ENCODE results near the gene KLK3. TPM values are rescaled to one million over a fixed set of nuclear protein-coding genes. Genes with fewer than 3 reads are reported as not detected.
A peak's percentile ranks its signal among the peaks of the same experiment; 100 is the strongest.

The KLK3 gene
- total and polyA plus RNA-seq, 2 of the 8 experiments (the other 6 are each of a cell fraction or from before 2014, with no cell fraction given): 0.08 TPM; not detected in 1

GRCh38 chr19:50820086-50820485 lies 34.6 kb upstream of the KLK3 start (continued):
- no peak for TF ChIP-seq CHD1 (IDR thresholded peaks at IDR 0.05; ENCODE audit: low read depth, low read length)
- TF ChIP-seq, protein P1, sequence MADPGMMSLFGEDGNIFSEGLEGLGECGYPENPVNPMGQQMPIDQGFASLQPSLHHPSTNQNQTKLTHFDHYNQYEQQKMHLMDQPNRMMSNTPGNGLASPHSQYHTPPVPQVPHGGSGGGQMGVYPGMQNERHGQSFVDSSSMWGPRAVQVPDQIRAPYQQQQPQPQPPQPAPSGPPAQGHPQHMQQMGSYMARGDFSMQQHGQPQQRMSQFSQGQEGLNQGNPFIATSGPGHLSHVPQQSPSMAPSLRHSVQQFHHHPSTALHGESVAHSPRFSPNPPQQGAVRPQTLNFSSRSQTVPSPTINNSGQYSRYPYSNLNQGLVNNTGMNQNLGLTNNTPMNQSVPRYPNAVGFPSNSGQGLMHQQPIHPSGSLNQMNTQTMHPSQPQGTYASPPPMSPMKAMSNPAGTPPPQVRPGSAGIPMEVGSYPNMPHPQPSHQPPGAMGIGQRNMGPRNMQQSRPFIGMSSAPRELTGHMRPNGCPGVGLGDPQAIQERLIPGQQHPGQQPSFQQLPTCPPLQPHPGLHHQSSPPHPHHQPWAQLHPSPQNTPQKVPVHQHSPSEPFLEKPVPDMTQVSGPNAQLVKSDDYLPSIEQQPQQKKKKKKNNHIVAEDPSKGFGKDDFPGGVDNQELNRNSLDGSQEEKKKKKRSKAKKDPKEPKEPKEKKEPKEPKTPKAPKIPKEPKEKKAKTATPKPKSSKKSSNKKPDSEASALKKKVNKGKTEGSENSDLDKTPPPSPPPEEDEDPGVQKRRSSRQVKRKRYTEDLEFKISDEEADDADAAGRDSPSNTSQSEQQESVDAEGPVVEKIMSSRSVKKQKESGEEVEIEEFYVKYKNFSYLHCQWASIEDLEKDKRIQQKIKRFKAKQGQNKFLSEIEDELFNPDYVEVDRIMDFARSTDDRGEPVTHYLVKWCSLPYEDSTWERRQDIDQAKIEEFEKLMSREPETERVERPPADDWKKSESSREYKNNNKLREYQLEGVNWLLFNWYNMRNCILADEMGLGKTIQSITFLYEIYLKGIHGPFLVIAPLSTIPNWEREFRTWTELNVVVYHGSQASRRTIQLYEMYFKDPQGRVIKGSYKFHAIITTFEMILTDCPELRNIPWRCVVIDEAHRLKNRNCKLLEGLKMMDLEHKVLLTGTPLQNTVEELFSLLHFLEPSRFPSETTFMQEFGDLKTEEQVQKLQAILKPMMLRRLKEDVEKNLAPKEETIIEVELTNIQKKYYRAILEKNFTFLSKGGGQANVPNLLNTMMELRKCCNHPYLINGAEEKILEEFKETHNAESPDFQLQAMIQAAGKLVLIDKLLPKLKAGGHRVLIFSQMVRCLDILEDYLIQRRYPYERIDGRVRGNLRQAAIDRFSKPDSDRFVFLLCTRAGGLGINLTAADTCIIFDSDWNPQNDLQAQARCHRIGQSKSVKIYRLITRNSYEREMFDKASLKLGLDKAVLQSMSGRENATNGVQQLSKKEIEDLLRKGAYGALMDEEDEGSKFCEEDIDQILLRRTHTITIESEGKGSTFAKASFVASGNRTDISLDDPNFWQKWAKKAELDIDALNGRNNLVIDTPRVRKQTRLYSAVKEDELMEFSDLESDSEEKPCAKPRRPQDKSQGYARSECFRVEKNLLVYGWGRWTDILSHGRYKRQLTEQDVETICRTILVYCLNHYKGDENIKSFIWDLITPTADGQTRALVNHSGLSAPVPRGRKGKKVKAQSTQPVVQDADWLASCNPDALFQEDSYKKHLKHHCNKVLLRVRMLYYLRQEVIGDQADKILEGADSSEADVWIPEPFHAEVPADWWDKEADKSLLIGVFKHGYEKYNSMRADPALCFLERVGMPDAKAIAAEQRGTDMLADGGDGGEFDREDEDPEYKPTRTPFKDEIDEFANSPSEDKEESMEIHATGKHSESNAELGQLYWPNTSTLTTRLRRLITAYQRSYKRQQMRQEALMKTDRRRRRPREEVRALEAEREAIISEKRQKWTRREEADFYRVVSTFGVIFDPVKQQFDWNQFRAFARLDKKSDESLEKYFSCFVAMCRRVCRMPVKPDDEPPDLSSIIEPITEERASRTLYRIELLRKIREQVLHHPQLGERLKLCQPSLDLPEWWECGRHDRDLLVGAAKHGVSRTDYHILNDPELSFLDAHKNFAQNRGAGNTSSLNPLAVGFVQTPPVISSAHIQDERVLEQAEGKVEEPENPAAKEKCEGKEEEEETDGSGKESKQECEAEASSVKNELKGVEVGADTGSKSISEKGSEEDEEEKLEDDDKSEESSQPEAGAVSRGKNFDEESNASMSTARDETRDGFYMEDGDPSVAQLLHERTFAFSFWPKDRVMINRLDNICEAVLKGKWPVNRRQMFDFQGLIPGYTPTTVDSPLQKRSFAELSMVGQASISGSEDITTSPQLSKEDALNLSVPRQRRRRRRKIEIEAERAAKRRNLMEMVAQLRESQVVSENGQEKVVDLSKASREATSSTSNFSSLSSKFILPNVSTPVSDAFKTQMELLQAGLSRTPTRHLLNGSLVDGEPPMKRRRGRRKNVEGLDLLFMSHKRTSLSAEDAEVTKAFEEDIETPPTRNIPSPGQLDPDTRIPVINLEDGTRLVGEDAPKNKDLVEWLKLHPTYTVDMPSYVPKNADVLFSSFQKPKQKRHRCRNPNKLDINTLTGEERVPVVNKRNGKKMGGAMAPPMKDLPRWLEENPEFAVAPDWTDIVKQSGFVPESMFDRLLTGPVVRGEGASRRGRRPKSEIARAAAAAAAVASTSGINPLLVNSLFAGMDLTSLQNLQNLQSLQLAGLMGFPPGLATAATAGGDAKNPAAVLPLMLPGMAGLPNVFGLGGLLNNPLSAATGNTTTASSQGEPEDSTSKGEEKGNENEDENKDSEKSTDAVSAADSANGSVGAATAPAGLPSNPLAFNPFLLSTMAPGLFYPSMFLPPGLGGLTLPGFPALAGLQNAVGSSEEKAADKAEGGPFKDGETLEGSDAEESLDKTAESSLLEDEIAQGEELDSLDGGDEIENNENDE (IDR thresholded peaks at IDR 0.05; ENCODE audit: insufficient replicate concordance, low read length): no peak
- no peak for TF ChIP-seq SP2 (IDR thresholded peaks at IDR 0.05; ENCODE audit: low read length)
- no peak for TF ChIP-seq SIN3A (conservative IDR thresholded peaks at IDR 0.05 in 1 of 2, IDR thresholded peaks at IDR 0.05 in 1 of 2; ENCODE audit: low read depth in 1 of 2, low read length in 2 of 2)
- no peak for TF ChIP-seq SIRT6 (IDR thresholded peaks at IDR 0.05; ENCODE audit: low read length)
- TF ChIP-seq SP1 (IDR thresholded peaks at IDR 0.05; ENCODE audit: low read depth, low read length): no peak
- peak; percentile 23 for TF ChIP-seq EZH2 (IDR thresholded peaks at IDR 0.05; ENCODE audit: low read depth, low read length, severe bottlenecking)
- TF ChIP-seq BACH1 (IDR thresholded peaks at IDR 0.05; ENCODE audit: low read length): no peak
- no peak for TF ChIP-seq JUN (IDR thresholded peaks at IDR 0.05; ENCODE audit: low read depth, low read length)
- TF ChIP-seq TEAD4 (IDR thresholded peaks at IDR 0.05; ENCODE audit: low read depth, low read length): no peak
- no peak for TF ChIP-seq CREB1 (IDR thresholded peaks at IDR 0.05)

Data from H1 (cell line).